ENCODE measurements around the gene PARVA.

Gene PARVA

GRCh38 chr11:12544986-12545775 lies 167.8 kb downstream of the PARVA start:
- no peak for DNase-seq (ENCODE audit: low read depth in 1 of 2, low spot score in 1 of 2)

DNA sequence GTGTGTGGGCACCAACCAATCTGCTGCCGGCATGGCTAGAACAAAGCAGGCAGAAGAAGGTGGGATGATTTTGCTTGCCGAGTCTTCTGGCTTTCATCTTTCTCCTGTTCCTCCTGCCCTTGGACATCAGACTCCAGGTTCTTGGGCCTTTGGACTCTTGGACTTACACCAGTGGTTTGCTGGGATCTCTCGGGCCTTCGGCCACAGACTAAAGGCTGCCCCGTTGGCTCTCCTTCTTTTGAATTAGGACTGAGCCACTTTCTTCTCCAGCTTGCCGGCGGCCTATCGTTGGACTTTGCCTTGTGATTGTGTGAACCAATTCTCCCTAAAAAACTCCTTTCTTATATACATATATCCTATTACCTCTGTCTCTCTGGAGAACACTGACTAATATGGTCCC lies 168.8 kb downstream of the PARVA start:
- DNase-seq (ENCODE audit: low read depth in 1 of 2, low spot score in 1 of 2): no peak

DNA sequence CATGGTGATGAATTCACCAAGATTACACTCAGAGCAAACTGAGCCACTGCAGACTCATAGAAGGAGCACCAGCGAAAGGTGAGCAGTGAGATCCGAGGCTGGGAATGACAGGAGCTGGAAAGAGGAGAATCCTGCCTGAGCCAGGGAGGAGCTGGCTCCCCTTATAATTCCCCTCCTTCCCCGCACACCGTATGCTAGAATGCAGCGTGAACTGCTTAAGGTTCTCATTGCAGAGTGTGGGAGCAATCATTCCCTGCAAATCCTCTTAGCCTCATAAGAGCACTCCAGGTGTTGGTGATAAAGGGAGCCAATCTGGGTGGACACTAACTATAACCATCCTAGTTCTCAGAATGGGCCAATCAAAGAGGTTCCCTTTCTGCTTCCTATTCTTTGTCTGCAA lies 169.3 kb downstream of the PARVA start:
- no peak for DNase-seq (ENCODE audit: low read depth in 1 of 2, low spot score in 1 of 2)

GRCh38 chr11:12547953-12548650 lies 170.7 kb downstream of the PARVA start:
- DNase-seq (ENCODE audit: low read depth in 1 of 2, low spot score in 1 of 2): no peak

- DNase-seq (ENCODE audit: low read depth in 1 of 2, low spot score in 1 of 2): no peak
Observed at GRCh38 chr11:12552692-12553091, 175.3 kb downstream of the PARVA start.

DNA sequence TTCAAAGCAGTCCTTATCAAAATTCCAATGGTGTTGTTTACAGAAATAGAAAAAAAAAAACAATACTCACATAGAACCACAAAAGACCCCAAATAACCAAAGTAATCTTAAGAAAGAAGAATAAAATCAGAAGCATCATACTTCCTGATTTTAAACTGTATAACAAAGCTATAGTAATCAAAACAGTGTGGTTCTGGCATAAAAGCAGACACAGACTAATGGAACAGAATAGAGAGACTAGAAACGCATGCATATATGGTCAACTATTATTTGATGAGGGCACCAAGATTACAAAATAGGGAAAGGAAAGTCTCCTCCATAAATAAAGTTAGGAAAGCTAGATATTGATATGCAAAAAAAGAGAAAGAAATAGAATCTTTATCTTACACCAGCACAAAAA lies 176.8 kb downstream of the PARVA start:
- DNase-seq (ENCODE audit: low read depth in 1 of 2, low spot score in 1 of 2): no peak

GRCh38 chr11:12556155-12556554 lies 178.8 kb downstream of the PARVA start:
- DNase-seq (ENCODE audit: low read depth in 1 of 2, low spot score in 1 of 2): no peak

DNA sequence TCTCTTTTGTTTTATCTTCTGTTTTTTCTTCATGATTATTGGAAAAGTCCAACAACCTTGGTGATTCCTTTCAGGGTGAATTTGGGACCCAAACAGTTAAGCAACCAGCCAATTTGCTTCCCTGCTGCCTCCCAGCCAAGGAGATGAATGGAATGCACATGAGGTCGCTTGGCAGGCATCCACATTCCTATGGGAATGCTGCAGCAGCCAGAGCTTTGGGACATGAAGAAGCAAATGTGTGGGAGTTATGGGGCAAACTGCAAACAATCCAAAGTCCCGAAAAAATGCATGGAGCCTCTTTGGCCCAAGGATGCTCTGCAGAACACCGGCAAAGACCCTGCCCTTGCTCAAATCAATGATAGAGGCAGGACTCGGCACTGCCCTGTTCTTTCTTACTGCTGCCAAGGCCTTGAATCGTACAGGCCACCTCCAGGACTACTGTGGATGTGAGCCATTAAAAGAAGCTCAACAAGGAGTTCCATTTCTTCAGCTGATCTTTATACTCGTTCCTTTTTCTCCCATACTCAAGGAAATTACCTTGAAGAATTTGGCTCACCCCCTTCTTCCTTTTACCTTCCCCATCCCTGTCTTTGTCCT lies 179.5 kb downstream of the PARVA start:
- no peak for DNase-seq (ENCODE audit: low read depth in 1 of 2, low spot score in 1 of 2)

GRCh38 chr11:12559011-12559410 lies 181.6 kb downstream of the PARVA start:
- no peak for DNase-seq (ENCODE audit: low read depth in 1 of 2, low spot score in 1 of 2)

GRCh38 chr11:12560362-12560761 lies 183.0 kb downstream of the PARVA start:
- no peak for DNase-seq (ENCODE audit: low read depth in 1 of 2, low spot score in 1 of 2)

DNA sequence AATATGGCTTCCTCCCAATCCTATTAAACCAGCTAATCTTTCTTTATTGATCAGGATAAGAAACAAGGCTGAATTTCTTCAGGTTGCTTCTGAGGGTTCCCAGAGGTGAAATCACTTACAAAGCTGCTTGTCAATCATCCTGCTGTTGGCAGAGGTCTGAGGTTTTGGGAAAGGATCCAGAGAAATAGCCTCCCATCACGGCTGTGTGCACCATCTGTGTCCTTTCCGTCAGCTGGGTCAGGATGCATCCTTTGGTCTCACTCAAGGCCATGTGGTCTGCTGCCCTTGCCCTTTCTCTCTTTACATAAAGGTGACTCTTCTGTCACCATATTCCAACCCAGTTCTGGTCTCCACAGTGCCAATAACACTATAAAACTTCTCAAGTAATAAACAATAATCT lies 183.5 kb downstream of the PARVA start:
- no peak for DNase-seq (ENCODE audit: low read depth in 1 of 2, low spot score in 1 of 2)

DNA sequence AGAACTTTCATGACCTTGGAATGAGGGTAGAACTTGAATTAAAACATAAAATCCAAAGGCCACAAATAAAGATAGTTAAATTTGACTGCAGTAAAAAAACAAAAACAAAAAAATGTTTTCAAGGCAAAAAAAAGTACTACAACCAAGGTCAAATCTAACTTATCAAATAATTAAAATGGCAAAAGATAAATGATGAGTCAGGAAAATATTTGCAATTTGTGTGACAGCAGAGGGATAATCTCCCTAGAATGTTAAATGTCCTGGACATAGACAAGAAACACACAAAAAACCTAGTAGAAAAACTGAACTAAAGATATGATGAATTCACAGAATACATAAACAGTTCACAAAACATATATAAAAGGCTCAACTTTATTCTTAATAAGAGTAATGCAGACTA lies 186.6 kb downstream of the PARVA start:
- no peak for DNase-seq (ENCODE audit: low read depth in 1 of 2, low spot score in 1 of 2)

- no peak for DNase-seq (ENCODE audit: low read depth in 1 of 2, low spot score in 1 of 2)
Observed at GRCh38 chr11:12565406-12565805, 188.0 kb downstream of the PARVA start.

GRCh38 chr11:12567746-12568460 lies 190.5 kb downstream of the PARVA start:
- no peak for DNase-seq (ENCODE audit: low read depth in 1 of 2, low spot score in 1 of 2)

DNA sequence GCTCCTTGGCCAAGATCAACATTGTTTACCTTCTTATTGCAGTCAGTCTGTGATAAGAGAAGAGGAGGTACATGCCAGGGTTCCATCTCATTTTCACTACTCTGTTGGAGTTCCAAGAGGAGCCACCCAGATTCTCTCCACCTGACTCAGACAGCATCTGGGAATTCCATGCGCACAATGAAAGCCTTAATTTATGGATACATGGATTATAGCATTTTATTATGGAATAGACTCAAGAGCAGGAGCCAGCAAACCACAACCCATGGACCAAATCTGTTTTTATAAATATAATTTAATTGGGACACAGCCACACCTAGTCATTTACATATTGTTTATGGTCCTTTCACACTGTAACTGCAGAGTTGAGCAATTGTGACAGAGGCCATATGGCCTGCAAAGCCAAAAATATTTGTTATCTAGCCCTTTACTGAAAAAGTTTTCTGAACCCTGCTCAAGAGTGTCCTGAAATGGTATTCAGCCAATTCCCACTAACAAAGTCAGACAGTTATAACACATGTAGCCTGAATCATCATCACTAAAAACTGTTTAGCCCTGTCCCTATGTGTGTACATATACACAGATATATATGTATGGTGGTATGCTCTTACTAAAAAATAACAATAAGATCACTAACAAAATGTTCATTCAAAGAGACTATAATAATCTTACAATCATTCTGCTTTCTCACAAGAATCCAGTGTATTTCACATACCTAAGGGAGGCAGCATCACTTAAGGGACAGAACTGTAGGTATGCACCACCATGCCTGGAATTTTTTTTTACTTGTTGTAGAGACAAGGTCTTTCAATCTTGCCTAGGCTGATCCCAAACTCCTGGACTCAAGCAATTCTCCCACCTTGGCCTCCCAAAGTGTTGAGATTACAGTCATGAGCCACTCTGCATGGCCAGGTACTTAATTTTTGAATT lies 192.4 kb downstream of the PARVA start:
- DNase-seq (ENCODE audit: low read depth in 1 of 2, low spot score in 1 of 2): no peak

DNA sequence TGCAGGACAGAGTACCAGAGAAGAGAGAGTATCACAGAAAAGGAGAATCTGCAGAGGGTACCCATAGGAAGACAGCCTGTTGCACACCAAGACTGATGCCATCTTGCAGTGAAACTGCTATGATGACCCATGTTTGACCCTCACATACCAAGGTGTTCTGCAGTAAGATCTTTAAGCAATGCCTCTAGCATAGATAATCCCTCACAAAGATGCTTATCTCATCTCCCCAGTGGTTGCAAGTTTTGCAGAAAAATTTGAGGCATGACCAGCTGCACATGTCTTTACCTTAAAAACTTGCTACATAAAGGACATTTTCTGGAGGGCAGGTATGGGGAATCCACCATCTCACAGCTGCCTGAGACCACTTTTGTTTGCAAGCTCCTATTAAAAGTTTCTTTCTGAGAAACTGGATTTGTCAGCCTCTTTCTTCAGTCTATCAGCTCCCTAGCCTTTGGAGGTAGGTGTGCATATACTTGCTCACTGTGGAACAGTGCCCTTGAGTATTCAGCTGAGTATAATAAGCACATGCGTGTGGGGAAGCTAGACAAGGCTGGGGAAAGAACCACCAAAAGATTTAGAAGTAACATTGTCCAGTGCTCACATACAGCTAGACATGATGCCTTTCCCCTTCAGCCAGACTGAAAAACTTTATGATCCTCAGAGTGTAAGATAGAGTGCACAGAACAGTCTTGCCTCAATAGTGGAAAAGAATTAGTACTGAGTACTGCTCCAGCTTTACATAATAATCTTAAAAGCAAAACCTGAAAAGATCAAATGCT lies 196.5 kb downstream of the PARVA start:
- no peak for DNase-seq (ENCODE audit: low read depth in 1 of 2, low spot score in 1 of 2)

DNA sequence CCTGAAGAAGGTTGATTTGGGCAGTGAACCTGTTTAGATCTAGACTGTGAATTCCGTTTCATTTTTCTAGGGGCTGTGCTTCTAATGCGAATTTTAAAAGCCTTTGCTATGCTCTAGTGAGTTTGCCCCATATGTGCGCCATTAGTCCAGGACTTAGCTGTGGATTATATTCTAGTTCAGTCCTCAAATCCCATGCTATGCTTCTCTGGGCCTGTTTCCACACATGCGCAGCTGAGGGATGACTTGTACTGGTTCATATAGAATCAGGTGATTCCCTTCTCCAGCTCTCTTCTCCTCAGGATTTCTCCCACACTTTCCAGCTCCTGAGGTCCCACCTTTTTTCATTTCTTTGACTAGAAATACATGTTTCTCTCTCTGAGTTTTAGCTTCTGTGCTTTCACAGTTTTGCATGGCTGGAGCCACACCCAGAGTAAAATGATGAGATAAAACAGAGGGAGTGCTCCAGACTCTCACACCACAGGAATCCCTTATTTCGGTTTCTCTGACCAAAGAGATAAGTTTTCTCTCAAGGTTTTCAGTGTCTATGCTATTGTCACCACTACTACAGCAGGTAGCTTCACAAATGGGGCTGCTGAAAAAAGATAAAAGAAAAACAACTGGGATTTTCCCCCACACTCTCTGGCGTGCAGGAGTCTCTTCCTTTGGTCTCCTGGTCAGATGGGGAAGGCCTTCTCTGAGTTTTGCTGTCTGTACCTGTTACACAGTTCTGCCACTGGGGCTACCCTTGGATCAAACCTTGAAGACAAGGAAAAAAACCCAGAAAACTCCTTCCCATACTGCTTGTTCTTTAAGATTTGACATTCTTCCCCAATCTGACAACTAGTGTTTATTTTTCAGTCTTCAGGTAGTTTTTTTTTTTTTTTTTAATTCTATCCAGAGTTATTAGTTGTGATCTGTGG lies 200.6 kb downstream of the PARVA start:
- no peak for DNase-seq (ENCODE audit: low read depth in 1 of 2, low spot score in 1 of 2)

- no peak for DNase-seq (ENCODE audit: low read depth in 1 of 2, low spot score in 1 of 2)
Observed at GRCh38 chr11:12581416-12581815, 204.0 kb downstream of the PARVA start.

DNA sequence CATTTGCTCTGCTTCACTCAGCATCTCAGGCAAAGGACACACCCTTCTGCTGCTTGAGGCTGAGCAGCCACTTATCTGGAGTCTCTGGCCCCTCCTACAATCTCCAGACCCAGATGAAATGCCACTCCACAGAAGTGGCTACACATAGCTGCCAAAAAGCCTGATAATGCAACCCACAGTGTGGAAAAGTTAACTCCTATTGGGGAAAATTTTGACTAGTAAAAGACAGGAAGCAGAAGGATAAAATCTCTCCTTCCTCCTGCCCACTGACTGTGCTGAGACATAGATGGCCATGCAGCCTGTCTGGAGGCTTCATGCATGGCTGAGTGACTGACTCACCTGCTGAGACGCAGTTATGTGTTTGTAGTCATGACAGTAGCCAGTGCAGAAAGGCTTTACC lies 204.6 kb downstream of the PARVA start:
- DNase-seq (ENCODE audit: low read depth in 1 of 2, low spot score in 1 of 2): no peak
